ENCODE results near the gene TREM2.
"Not testable (repeated sequence)": the region's sequence is repeated elsewhere in the genome, so short reads cannot be mapped to it uniquely, and the experiment has no call there.

The TREM2 gene

GRCh38 chr6:41153992-41154625, 8.8 kb downstream of the TREM2 start, which contains the start of gene TREML1:
TREML1 (minus strand) TSS chr6:41154347; CDS start chr6:41154288, 59 bp downstream.
- no peak for DNase-seq

GRCh38 chr6:41153451-41153850, 9.5 kb downstream of the TREM2 start:
- DNase-seq, result no peak

GRCh38 chr6:41150671-41151070, 12.2 kb downstream of the TREM2 start:
- DNase-seq, result no peak

- DNase-seq, result no peak
Measured at GRCh38 chr6:41147917-41148316, 15.0 kb downstream of the TREM2 start.

GRCh38 chr6:41136911-41137310, 26.0 kb downstream of the TREM2 start:
- no peak for DNase-seq

GRCh38 chr6:41135062-41135832, 27.7 kb downstream of the TREM2 start:
- DNase-seq, result no peak

- DNase-seq, result no peak
Measured at GRCh38 chr6:41132254-41132653, 30.7 kb downstream of the TREM2 start.

GRCh38 chr6:41125282-41125681, 37.6 kb downstream of the TREM2 start:
- DNase-seq, result no peak

- no peak for DNase-seq
Measured at GRCh38 chr6:41122918-41123317, 40.0 kb downstream of the TREM2 start.

- DNase-seq, result no peak
Measured at GRCh38 chr6:41122373-41122772, 40.5 kb downstream of the TREM2 start.

GRCh38 chr6:41120058-41120457, 42.9 kb downstream of the TREM2 start:
- DNase-seq, result no peak

GRCh38 chr6:41119508-41119907, 43.4 kb downstream of the TREM2 start:
- DNase-seq, result no peak

GRCh38 chr6:41115027-41115426, 47.9 kb downstream of the TREM2 start:
- not testable (repeated sequence) for DNase-seq

- DNase-seq, result no peak
Measured at GRCh38 chr6:41111017-41111416, 51.9 kb downstream of the TREM2 start.
